ENCODE measurements around the gene UNC79.

Gene UNC79

GRCh38 chr14:93564918-93565317 lies 134.2 kb downstream of the UNC79 start:
- no peak for DNase-seq

DNA sequence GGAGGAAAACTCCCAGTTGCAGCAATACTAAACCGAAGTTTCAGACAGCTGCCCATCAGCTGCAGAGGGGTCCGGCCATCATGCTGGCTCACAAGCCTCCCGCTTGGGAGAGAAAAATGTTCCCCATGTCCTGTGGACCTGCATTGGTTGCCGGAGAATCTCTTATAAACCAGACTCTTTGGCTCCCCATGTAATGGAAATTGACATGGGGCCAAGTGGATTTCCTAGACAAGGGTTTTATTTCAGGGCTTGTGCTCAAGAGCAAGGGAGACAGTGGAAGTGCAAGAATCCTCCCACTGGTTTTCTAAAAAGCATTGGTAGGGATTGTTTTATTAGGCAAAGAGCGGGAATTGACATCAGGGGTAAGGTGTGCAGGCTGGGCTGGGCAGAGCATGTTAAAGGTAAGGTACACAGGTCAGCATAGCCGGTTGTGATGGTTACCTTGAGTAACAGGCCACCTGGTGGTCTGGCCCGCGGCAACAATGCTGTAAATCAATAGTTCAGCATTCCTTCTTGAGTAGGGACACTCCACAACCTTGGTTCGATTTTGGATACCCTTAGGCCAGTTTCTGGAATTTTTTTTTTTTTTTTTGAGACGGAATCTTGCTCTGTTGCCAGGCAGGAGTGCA lies 135.4 kb downstream of the UNC79 start:
- DNase-seq: no peak

DNA sequence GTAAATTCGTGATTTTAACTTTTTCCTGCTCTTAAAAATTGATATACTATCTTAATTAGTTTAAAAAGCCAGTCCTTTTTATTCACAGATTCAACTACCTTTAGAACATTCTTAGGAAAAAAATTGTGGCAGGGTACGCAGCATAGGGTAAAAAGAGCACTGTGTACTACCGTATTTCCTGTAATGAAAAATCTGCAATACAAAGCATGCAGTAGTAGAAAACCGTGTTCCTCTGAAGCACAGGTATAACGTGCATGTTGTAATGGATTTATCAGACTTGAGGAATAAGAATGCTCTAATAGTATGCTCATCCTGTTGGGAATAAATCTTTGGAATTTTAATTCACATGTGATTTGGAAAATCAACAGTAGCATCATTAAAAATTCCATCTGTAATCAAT lies 140.5 kb downstream of the UNC79 start:
- no peak for DNase-seq

- DNase-seq: no peak
Measured at GRCh38 chr14:93579178-93579577, 148.4 kb downstream of the UNC79 start.

- no peak for DNase-seq
Measured at GRCh38 chr14:93582516-93582915, 151.8 kb downstream of the UNC79 start.

DNA sequence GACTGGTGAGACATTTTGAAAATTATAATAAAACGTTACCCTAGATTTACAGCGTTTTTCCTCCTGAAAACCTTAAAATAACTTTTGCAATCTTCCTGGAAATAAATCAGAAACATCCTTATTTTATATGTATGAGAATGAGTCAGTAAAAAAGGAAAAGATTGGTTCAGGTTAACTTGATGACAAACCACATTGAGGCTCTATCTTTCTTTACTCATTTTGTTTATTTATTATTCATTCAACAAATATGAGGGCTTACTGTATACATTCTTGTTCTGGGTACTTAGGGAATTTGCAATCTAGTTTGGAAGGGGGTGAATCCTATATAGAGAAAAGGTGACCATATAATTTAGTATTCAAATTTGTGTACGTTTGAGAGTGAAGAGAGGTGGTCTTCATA lies 156.6 kb downstream of the UNC79 start:
- DNase-seq: no peak

- DNase-seq: no peak
Measured at GRCh38 chr14:93591506-93591905, 160.8 kb downstream of the UNC79 start.

DNA sequence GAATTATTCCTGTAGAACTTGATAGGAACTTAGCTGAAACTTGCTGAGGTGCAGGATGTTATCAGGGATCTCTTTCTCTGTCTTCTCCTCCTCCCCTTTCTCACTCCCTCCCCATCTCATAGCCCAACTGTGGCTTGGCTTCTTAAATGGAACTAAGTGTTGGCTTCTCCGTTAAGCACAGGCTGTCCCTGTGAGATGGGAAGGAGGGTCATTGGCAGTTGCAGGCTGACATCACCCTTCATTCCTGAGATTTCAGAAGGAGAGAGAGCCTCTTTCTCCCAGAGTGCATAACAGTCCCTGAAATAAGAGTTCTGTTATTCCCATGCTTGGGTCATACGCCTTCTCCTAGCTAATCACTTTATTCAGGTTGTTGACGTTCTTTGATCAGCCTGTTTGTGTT lies 162.0 kb downstream of the UNC79 start:
- no peak for DNase-seq

- no peak for DNase-seq
Measured at GRCh38 chr14:93606091-93606490, 175.4 kb downstream of the UNC79 start.

DNA sequence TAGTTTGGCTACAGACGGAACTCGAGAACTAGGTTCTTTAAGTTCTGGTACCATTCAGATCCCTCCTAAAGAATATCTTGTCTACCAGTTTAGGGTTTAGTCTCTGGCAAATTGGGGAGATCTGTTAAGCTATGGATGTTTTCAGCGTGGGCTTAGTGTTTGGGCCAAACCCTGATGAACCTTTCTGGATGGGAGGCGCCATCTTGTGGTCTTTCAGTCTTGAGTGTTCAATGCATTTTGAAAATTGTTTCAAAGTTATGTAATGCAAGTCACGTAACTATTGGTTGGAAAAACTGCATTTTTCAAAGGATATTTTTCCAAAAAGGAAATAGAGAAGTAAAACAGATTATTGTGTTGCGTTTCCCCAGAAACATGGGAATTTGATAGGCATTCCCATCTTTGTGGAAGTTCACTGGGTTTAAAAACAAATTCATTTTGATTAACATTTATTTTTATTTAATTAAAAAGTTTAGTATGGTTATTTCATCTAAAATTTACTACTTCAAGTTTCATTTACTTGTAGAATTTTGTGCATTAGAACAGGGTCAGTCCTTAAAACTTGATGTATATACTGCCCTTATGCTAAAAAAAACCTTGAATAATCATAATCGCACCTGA lies 188.5 kb downstream of the UNC79 start:
- DNase-seq: no peak

- DNase-seq: no peak
Measured at GRCh38 chr14:93628048-93628447, 197.3 kb downstream of the UNC79 start.

DNA sequence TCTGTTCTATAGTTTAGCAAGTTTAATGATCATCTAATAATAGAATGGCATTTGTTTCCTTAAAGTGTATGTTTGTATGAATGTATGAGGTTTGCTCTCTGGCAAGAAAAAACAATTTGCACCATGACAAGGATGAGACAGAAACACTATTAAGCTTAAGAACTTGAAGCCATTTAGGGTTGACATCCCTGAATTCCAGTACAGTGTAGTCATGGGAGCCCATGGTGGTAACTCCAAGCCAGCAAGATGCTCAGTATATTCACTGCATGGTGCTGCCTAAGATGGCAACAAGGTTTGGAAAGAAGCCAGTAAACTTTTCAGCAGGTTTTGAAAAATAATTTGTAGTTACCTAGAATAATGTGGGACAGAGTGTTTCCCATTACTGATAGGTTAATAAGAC lies 198.9 kb downstream of the UNC79 start:
- no peak for DNase-seq

DNA sequence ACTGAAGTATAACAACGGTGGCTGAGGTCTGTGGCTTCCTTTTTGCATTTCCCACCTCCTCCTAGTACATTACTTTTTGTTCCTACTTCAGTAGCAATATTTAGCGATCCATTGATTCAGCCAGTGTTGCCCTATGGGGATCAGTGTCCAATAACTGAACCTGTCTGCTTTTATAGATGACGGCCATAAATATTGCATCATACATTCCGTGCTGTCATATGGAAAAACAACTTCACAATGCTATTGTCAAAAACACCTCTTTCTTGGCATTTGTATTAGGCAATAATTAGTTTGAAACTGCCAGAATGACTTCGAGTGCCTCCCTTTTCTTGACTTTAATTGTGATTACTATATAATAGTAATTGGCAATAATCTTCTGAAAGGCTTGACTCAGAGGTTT lies 208.1 kb downstream of the UNC79 start:
- DNase-seq: no peak

DNA sequence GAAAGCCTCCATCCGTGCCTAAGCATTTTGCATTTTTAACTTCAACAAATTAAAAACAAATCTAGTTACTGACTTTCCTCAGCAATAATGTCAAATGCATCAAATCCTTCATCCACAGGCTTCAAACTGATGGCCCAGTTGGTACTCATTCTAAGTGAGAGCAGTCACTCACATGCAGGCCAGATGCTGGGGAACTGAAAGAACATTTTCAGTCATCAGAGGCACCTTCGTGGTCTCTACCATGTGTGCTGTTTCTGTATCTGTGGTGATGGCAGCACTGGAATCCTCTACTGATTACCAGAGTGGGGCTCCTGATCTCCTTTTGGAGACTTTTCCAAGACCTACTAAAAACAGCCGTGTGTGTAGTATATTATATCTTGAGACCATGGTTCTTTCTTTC lies 212.4 kb downstream of the UNC79 start:
- no peak for DNase-seq

GRCh38 chr14:93643676-93644075 lies 212.9 kb downstream of the UNC79 start:
- no peak for DNase-seq

DNA sequence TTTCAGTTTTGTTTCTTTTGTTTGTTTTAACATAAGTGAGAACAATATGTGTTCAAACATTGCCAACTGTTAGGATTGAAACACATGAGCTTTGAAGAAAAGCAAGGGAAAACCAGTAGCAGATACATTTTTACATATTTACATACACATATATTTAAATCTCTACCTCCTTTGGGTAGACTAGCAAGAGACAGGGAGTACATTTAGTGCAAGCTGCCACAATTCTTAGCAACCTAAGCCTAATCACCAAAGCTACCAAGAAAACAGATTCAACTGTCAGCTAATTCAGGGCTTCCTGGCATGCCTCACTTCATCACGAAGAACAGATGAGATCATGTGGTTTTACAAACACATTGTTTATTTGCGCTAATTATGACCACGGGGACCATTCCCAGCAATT lies 214.5 kb downstream of the UNC79 start:
- DNase-seq: no peak

- peak; percentile 29 for DNase-seq
Measured at GRCh38 chr14:93648440-93649168, 217.9 kb downstream of the UNC79 start.

GRCh38 chr14:93654599-93654998 lies 223.9 kb downstream of the UNC79 start:
- DNase-seq: no peak

DNA sequence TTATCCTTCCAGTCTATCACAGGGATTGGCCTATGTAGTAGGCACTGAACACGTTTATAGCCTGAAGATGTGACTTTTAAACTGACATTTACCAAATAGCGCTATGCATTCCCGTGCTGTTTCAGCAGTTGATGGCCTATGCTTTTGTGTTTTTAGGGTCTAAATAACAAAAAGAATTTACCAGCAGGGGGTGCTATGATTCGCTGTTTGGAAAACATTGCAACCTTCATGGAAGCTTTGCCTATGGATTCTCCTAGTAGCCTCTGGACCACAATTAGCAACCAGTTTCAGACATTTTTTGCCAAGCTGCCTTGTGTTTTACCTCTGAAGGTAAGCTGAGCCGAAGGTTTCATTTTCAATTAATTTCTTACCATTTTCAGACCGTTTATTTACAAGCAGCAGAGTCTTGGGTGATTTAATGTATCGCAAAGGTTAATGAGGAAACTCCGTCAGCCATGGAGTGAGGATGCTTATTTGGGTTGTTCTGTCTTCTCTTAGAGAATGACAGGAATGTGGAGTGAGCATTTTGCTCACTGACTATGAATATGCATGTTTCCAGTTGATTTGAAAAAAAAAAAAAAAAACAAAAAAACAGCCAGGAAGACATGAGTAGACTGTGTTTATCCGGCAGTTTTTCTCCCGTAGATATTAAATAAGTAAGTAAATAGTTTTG lies 224.5 kb downstream of the UNC79 start:
- DNase-seq: no peak

DNA sequence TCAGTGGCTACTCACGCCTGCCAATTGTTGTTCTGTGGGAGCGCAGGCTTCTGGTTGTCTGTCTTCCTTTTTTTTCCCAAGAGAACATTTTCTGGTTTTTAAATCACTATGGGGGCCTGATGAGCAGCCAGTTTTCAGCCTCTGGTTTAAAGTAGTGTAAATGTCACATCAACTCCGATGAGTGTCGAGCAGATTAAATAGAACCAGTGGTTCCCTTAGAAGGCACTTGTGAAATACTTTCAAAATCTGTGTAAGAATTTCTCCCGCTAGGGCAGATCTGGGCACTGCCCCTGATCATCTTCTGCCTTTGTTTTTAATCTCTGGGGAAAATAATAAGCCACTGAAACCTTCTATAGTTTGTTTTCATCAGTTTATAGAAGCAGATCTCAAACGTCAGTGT lies 227.1 kb downstream of the UNC79 start:
- no peak for DNase-seq

DNA sequence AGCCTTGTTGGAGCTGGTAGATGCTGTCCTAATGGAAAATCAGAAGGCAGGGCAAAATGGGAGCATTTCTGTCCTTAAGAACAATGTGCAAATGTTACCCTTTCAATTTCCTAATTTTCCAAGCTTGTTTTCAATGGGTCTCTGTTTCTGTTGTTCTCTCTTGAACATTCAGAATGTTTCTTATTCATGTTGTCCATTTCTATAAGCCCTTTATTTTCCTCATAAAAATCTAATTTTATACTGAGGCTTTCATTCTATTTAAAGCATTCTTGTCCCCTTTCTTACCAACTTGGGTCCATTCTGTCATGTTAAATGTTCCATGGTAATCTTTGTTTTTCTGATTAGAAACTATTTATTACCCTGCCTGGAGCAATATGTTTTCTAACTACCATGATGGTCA lies 232.6 kb downstream of the UNC79 start:
- no peak for DNase-seq

DNA sequence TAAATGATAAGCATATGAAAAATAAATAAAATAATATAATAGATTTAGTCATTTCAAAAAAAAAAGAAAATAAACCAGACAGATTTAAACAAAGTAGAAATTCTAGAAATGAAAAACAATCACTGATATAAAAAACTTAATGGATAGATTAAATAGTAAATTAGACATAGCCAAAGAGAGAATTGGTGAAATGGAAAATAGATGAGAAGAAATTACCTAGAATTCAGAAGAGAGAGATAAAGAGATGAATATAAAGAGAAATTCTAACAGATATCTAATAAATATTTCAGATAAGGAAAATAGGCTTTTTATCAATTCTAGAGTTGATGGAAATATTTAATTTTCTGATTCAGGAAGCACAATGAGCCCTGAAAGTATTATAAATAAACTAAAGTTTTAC lies 234.4 kb downstream of the UNC79 start:
- DNase-seq: no peak

- DNase-seq: no peak
Measured at GRCh38 chr14:93669632-93670031, 238.9 kb downstream of the UNC79 start.

- no peak for DNase-seq
Measured at GRCh38 chr14:93674343-93674742, 243.6 kb downstream of the UNC79 start.

Measured in stimulated activated CD4-positive, alpha-beta T cell treated with anti-CD3 and anti-CD28 coated beads, Interleukin-4, amount 100 ng/mL, for 24 hours (primary cell).